Measurements from ENCODE around the gene ZBTB46. TPM values are rescaled to one million over a fixed set of nuclear protein-coding genes. Genes with fewer than 3 reads are reported as not detected.

ZBTB46 gene
- total and polyA plus RNA-seq, 2 donors, result 3.7 to 5.8 TPM

DNA sequence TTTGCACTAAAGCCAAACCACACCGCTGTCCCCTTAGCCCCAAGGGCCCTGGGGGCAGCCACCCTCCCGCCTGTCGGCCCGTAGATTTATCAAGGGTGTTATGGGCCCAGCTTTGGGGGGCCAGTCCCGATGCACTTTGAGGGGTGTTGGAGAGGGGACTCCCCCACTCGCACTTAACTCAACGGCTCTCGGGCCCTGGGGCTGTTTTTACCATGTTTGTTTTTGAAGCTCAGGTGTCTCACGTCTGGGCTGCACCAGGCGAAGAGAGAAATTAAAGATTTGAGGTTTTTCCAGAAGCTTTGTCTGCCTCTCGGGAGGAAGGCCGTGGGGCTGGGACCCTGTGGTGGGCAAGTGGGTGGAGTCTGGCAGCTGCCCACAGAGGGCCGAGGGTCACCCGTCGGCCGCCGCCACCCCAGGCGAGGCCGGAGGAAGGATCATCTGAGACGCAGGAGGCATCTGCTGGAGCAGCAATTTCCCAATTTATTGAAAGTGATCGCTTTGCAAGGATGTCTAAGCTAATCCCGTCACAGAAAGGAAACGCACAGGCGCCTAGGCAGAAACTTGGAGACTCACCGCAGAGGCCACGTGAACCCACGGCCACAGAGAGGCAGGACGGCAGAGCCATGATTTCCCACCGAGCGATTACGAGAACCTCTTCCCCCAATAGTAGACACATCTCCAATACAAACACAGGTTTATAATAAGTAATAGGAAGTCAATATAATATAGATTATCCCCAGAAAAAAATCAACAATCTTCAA is 87.7 kb downstream of the ZBTB46 start:
- Histone ChIP-seq H3K36me3 (ENCODE audit: control insufficient read depth in 2 of 2, insufficient read depth in 2 of 2, low read length in 1 of 2) (peaks cover 31 to 43% of the 10 kb centered on the region in 2 donors), H3K27me3 (ENCODE audit: control insufficient read depth in 2 of 2, insufficient read depth in 1 of 2, low read length in 1 of 2) (peaks cover 0 to 17% of the 10 kb centered on the region in 2 donors), H3K4me3 (ENCODE audit: low read length in 2 of 2) (no peak overlapping the region), H3K4me1 (ENCODE audit: control insufficient read depth in 2 of 2, insufficient read depth in 2 of 2, low read length in 2 of 2) (peaks cover 15 to 24% of the 10 kb centered on the region in 2 donors), H3K9me3 (ENCODE audit: control insufficient read depth in 2 of 2, insufficient read depth in 1 of 2, low read length in 1 of 2) (no peaks in the 10 kb centered on the region), H3K27ac (ENCODE audit: low read depth in 1 of 2, low read length in 1 of 2) (no peak overlapping the region)
- 96% methylated on average over 31 of the region's 31 CpGs for WGBS
- DNase-seq (ENCODE audit: low read depth in 6 of 9, low spot score in 9 of 9), result no peak

DNA sequence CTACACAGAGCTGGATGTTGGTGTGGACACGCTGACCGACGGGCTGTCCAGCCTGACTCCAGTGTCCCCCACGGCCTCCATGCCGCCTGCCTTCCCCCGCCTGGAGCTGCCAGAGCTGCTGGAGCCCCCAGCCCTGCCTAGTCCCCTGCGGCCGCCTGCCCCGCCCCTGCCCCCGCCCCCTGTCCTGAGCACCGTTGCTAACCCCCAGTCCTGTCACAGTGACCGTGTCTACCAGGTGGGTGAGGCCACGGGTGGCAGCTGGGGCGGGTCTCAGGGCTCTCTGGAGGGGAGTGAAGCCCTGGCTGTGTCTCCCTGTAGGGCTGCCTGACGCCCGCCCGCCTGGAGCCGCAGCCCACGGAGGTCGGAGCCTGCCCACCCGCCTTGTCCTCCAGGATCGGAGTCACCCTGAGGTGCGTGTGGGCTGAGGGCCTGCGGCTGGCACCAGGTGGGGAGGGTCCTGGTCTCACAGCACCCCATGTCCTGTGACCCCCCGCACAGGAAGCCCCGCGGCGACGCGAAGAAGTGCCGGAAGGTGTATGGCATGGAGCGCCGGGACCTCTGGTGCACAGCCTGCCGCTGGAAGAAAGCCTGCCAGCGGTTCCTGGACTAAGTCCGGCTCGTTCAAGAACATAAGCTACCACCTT is 88.6 kb downstream of the ZBTB46 start:
- no peak overlapping the region for H3K27ac ChIP-seq (ENCODE audit: low read depth in 1 of 2, low read length in 1 of 2)
- peaks cover 20 to 29% of the 10 kb centered on the region in 2 donors for H3K4me1 ChIP-seq (ENCODE audit: control insufficient read depth in 2 of 2, insufficient read depth in 2 of 2, low read length in 2 of 2)
- no peaks in the 10 kb centered on the region for H3K9me3 ChIP-seq (ENCODE audit: control insufficient read depth in 2 of 2, insufficient read depth in 1 of 2, low read length in 1 of 2)
- no peak for DNase-seq (ENCODE audit: low read depth in 6 of 9, low spot score in 9 of 9)
- 95% methylated on average over 37 of the region's 37 CpGs for WGBS
- H3K4me3 ChIP-seq (ENCODE audit: low read length in 2 of 2), result no peak overlapping the region
- peaks cover 0 to 19% of the 10 kb centered on the region in 2 donors for H3K27me3 ChIP-seq (ENCODE audit: control insufficient read depth in 2 of 2, insufficient read depth in 1 of 2, low read length in 1 of 2)
- peaks cover 35 to 46% of the 10 kb centered on the region in 2 donors for H3K36me3 ChIP-seq (ENCODE audit: control insufficient read depth in 2 of 2, insufficient read depth in 2 of 2, low read length in 1 of 2)

DNA sequence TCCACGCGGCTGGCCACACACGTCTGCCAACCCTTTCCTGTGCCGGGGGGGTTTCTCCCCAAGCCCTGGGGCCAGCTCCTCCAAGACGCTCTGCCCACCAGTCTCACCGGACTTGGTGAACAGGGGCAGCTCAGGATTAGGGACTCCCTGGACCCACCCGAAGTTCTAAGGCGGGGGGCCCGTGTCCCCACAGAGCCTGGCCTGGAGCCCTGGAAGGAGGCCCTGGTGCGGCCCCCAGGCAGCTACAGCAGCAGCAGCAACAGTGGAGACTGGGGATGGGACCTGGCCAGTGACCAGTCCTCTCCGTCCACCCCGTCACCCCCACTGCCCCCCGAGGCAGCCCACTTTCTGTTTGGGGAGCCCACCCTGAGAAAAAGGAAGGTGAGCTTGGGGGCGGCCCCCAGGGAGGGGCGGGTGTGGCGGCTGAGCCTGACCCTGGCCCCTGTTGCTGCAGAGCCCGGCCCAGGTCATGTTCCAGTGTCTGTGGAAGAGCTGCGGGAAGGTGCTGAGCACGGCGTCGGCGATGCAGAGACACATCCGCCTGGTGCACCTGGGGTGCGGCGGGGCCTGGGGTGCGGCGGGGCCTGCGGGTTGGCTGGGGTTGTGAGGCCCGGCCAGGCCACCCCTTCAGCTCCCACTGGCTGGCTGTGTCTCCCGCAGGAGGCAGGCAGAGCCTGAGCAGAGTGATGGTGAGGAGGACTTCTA is 89.2 kb downstream of the ZBTB46 start:
- H3K4me3 ChIP-seq (ENCODE audit: low read length in 2 of 2), result no peak overlapping the region
- 95% methylated on average over 30 of the region's 30 CpGs for WGBS

DNA sequence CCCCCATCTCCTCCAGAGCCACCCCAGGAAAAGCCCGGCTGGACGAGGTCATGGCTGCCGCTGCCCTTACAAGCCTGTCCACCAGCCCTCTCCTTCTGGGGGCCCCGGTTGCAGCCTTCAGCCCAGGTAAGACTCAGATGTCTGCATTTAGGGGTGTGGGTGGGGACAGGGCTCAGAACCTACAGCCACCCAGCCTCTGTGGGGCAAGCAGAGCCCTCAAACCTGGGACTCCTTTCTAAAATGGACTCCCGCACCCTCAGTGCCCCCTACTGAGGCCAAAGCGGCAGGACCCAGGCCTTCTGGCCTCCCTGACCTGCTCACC is 89.7 kb downstream of the ZBTB46 start:
- 79% methylated on average over 6 of the region's 6 CpGs for WGBS
- H3K36me3 ChIP-seq (ENCODE audit: control insufficient read depth in 2 of 2, insufficient read depth in 2 of 2, low read length in 1 of 2), result peaks cover 38 to 43% of the 10 kb centered on the region in 2 donors
- H3K27me3 ChIP-seq (ENCODE audit: control insufficient read depth in 2 of 2, insufficient read depth in 1 of 2, low read length in 1 of 2), result peaks cover 0 to 19% of the 10 kb centered on the region in 2 donors
- peaks cover 0 to 7% of the 10 kb centered on the region in 2 donors for H3K9me3 ChIP-seq (ENCODE audit: control insufficient read depth in 2 of 2, insufficient read depth in 1 of 2, low read length in 1 of 2)
- peak overlapping the region in 1 of 2 donors; percentile 61 for H3K27ac ChIP-seq (ENCODE audit: low read depth in 1 of 2, low read length in 1 of 2)
- H3K4me3 ChIP-seq (ENCODE audit: low read length in 2 of 2), result peak overlapping the region; percentile 41 to 88
- no peak for DNase-seq (ENCODE audit: low read depth in 6 of 9, low spot score in 9 of 9)
- peaks cover 20 to 40% of the 10 kb centered on the region in 2 donors for H3K4me1 ChIP-seq (ENCODE audit: control insufficient read depth in 2 of 2, insufficient read depth in 2 of 2, low read length in 2 of 2)

More for the DNA sequence above, 89.2 kb downstream of the ZBTB46 start:
- Histone ChIP-seq H3K27ac (ENCODE audit: low read depth in 1 of 2, low read length in 1 of 2) (peak overlapping the region in 1 of 2 donors; percentile 61), H3K9me3 (ENCODE audit: control insufficient read depth in 2 of 2, insufficient read depth in 1 of 2, low read length in 1 of 2) (peaks cover 0 to 3% of the 10 kb centered on the region in 2 donors), H3K4me1 (ENCODE audit: control insufficient read depth in 2 of 2, insufficient read depth in 2 of 2, low read length in 2 of 2) (peaks cover 20 to 35% of the 10 kb centered on the region in 2 donors), H3K27me3 (ENCODE audit: control insufficient read depth in 2 of 2, insufficient read depth in 1 of 2, low read length in 1 of 2) (peaks cover 0 to 19% of the 10 kb centered on the region in 2 donors), H3K36me3 (ENCODE audit: control insufficient read depth in 2 of 2, insufficient read depth in 2 of 2, low read length in 1 of 2) (peaks cover 35 to 46% of the 10 kb centered on the region in 2 donors)
- DNase-seq (ENCODE audit: low read depth in 6 of 9, low spot score in 9 of 9), result no peak

DNA sequence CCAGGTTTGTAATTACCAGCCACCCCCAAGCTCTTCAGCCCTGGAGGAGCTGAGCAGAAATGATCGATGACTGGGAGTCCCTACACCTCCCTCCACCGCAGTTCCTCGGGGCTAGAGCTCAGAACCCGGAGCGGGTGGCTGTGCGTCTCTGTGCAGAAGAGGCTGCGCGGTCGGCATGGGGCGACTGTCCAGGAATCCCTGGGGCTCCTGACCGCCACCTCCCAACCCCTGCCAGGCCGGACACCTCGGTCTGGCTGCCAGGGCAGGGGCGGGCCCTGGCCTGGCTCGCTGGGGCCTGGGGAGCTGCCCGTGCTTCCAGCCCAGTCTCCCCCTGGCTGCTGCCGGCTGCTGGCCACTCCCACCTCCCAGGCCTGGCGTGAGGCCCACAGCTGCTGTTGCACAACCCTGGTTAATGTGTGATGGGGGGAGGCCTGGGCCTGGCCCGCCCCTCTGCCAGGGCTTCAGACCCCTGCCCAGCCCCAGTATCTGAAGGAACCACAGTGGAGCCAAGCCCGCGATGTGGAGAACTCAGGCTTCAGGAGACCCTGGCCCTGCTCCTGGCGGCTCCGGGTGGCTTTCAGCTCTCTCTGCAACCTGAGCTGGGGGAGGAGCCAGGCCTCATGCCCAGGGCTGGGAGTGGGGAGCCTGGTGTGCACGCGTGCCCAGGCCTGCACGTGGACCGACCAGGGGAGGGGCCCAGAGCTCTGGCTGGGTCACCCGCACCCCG is 90.3 kb downstream of the ZBTB46 start:
- WGBS, result 41% methylated on average over 29 of the region's 29 CpGs
- DNase-seq (ENCODE audit: low read depth in 6 of 9, low spot score in 9 of 9), result peak in 1 of 9 donors; percentile 41
- Histone ChIP-seq H3K27ac (ENCODE audit: low read depth in 1 of 2, low read length in 1 of 2) (peak overlapping the region; percentile 34 to 81), H3K4me3 (ENCODE audit: low read length in 2 of 2) (peak overlapping the region; percentile 41 to 88), H3K27me3 (ENCODE audit: control insufficient read depth in 2 of 2, insufficient read depth in 1 of 2, low read length in 1 of 2) (peaks cover 0 to 19% of the 10 kb centered on the region in 2 donors), H3K36me3 (ENCODE audit: control insufficient read depth in 2 of 2, insufficient read depth in 2 of 2, low read length in 1 of 2) (peaks cover 43 to 44% of the 10 kb centered on the region in 2 donors), H3K4me1 (ENCODE audit: control insufficient read depth in 2 of 2, insufficient read depth in 2 of 2, low read length in 2 of 2) (peaks cover 25 to 45% of the 10 kb centered on the region in 2 donors), H3K9me3 (ENCODE audit: control insufficient read depth in 2 of 2, insufficient read depth in 1 of 2, low read length in 1 of 2) (peaks cover 0 to 10% of the 10 kb centered on the region in 2 donors)

DNA sequence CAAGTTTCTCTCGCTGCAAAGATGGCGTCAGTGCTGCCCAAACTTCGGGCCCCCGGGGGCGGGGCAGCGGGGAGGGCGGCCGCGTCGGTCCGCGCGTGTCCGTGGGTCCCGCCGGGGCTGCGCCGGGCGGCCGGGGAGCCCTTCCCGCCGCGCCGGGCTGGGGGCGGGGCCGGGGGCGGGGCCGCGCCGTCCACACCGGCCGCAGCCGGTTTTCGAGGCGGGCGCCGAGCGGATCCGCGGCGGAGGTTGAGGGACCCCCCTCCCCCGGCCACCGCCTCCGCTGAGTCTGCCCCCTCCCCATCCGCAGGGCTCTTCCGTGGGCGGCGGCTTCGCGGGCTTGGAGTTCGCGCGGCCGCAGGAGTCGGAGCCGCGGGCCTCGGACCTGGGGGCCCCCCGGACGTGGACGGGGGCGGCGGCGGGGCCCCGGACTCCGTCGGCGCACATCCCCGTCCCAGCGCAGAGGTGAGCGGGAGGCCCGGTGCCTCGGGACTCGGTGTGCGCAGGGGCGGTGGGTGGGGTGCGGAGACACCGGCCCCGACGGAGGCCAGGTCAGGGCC is 90.9 kb downstream of the ZBTB46 start:
- H3K4me1 ChIP-seq (ENCODE audit: control insufficient read depth in 2 of 2, insufficient read depth in 2 of 2, low read length in 2 of 2), result peaks cover 32 to 52% of the 10 kb centered on the region in 2 donors
- peaks cover 0 to 10% of the 10 kb centered on the region in 2 donors for H3K9me3 ChIP-seq (ENCODE audit: control insufficient read depth in 2 of 2, insufficient read depth in 1 of 2, low read length in 1 of 2)
- peak in 1 of 9 donors; percentile 72 for DNase-seq (ENCODE audit: low read depth in 6 of 9, low spot score in 9 of 9)
- H3K27me3 ChIP-seq (ENCODE audit: control insufficient read depth in 2 of 2, insufficient read depth in 1 of 2, low read length in 1 of 2), result peaks cover 0 to 19% of the 10 kb centered on the region in 2 donors
- WGBS, result 1% methylated on average over 80 of the region's 80 CpGs
- H3K36me3 ChIP-seq (ENCODE audit: control insufficient read depth in 2 of 2, insufficient read depth in 2 of 2, low read length in 1 of 2), result peaks cover 49% of the 10 kb centered on the region in 2 donors
- H3K27ac ChIP-seq (ENCODE audit: low read depth in 1 of 2, low read length in 1 of 2), result peak overlapping the region; percentile 34 to 81
- H3K4me3 ChIP-seq (ENCODE audit: low read length in 2 of 2), result peak overlapping the region; percentile 41 to 88

DNA sequence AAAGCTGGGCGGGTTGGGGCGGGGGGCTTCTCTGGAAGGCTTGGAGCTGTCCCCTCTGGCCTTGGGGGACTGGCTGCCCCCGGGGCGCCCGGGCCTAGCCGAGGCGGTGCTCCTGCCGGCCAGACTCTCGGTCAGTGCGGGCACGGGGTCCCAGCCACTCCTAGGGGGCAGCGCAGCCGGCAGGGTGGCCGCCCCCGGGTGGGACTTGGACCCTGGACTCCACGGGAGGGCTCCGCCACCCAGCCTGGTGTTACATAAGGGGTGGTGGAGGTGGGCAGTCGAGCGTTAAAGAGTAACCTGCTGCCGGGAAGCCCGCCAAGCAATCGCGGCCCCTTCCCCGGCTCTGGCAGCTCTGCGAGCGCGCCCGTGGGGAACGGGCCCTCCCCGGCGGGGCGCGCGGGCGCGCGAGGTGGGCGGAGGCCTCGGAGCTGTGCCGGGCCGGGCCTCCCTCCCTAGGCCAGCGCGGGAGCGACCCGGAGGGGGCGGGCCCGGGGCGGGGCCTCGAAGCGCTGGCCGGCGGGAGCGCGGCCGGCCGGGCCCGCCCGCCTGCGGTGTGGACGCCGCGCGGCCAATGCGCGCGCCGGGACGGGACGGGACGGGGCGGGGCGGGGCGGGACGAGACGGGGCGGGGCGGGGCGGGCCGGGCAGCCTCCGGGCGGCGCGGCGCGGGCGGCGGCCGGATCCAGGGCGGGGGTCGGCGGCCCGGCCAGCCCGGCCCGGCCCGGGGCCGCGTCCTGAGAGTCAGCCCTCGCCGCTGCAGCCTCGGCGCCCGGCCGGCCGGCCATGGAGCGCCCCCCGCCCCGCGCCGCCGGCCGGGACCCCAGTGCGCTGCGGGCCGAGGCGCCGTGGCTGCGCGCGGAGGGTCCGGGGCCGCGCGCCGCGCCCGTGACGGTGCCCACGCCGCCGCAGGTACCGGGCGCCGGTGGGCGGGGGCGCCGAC is 91.7 kb downstream of the ZBTB46 start, which contains the start of gene SLC2A4RG:
TSS of gene SLC2A4RG (plus strand) at position 647 of the 940 bp plus-strand sequence. CDS start at position 784, 137 bp downstream.
- Histone ChIP-seq H3K27me3 (ENCODE audit: control insufficient read depth in 2 of 2, insufficient read depth in 1 of 2, low read length in 1 of 2) (peaks cover 0 to 19% of the 10 kb centered on the region in 2 donors), H3K36me3 (ENCODE audit: control insufficient read depth in 2 of 2, insufficient read depth in 2 of 2, low read length in 1 of 2) (peaks cover 56 to 57% of the 10 kb centered on the region in 2 donors), H3K27ac (ENCODE audit: low read depth in 1 of 2, low read length in 1 of 2) (peak within 1 kb of the TSS; percentile 34 to 81), H3K9me3 (ENCODE audit: control insufficient read depth in 2 of 2, insufficient read depth in 1 of 2, low read length in 1 of 2) (peaks cover 0 to 10% of the 10 kb centered on the region in 2 donors), H3K4me1 (ENCODE audit: control insufficient read depth in 2 of 2, insufficient read depth in 2 of 2, low read length in 2 of 2) (peaks cover 39 to 57% of the 10 kb centered on the region in 2 donors), H3K4me3 (ENCODE audit: low read length in 2 of 2) (peak within 1 kb of the TSS; percentile 88 to 90)
- WGBS, result 6% methylated on average over 135 of the region's 136 CpGs
- peak in 1 of 9 donors; percentile 66 for DNase-seq (ENCODE audit: low read depth in 6 of 9, low spot score in 9 of 9)
